Activated CD4-positive, alpha-beta memory T cell treated with anti-CD3 and anti-CD28 coated beads for 36 hours (primary cell): ENCODE data around the gene CERKL. TPM values are rescaled to one million over a fixed set of nuclear protein-coding genes. Genes with fewer than 3 reads are reported as not detected.

Experiments used
- CTCF ChIA-PET: fragments of 350-600 bp; sonication (Branson Sonifier 250); formaldehyde crosslinking; loops from one replicate; lab custom pipeline; 2021; ENCODE audit warnings: antibody characterized with exemption, inconsistent platforms; lab: Charles Lee
- POLR2A ChIA-PET: fragments of 350-600 bp; sonication (Branson Sonifier 250); formaldehyde crosslinking; loops from one replicate; lab custom pipeline; 2021; ENCODE audit warnings: antibody characterized with exemption; lab: Charles Lee
- DNase-seq: peaks from one replicate; pipeline ENCODE4 v3.0.0-alpha.2; 2020
- H3K27ac Mint-ChIP-seq: one replicate; pipeline ENCODE4 v1.8.0; 2021; ENCODE audit warnings: mixed read lengths
- H3K27me3 Mint-ChIP-seq: one replicate; pipeline ENCODE4 v1.8.0; 2021; ENCODE audit warnings: mixed read lengths
- H3K36me3 Mint-ChIP-seq: one replicate; pipeline ENCODE4 v1.8.0; 2021; ENCODE audit warnings: mixed read lengths
- H3K4me1 Mint-ChIP-seq: one replicate; pipeline ENCODE4 v1.8.0; 2021; ENCODE audit warnings: low read depth, mixed read lengths
- H3K4me3 Mint-ChIP-seq: one replicate; pipeline ENCODE4 v1.8.0; 2021; ENCODE audit warnings: mild to moderate bottlenecking, mixed read lengths
- H3K9me3 Mint-ChIP-seq: one replicate; pipeline ENCODE4 v1.8.0; 2021; ENCODE audit warnings: mixed read lengths
- intact Hi-C: fragments of 100-400 bp; cut with micrococcal nuclease; formaldehyde crosslinking; loops from one replicate; pipeline ENCODE4 v1.15.1; 2023
- total RNA-seq, 2 experiments: library from RNA; stranded (reverse); gene quantifications; one replicate each; pipeline ENCODE4 v1.2.3, GENCODE V29; 2021

Gene CERKL
- total RNA-seq, 2 experiments from 2014 or later, result not detected

GRCh38 chr2:181672255-181673008 lies 15.5 kb upstream of the CERKL start:
- Mint-ChIP-seq H3K4me3 (no peak overlapping the region), H3K36me3 (no peaks in the 10 kb centered on the region), H3K27ac (no peak overlapping the region), H3K27me3 (peaks cover 25% of the 10 kb centered on the region), H3K9me3 (no peaks in the 10 kb centered on the region), H3K4me1 (peaks cover 2% of the 10 kb centered on the region)
- intact Hi-C loops, result no loop called here
- DNase-seq, result no peak
- POLR2A ChIA-PET, result no interaction called here
- CTCF ChIA-PET, result interaction anchor here (1.6 kb wide), 1 partner anchor 43 kb away, joined by 4 read pairs; no protein-coding TSS in a partner anchor

GRCh38 chr2:181670632-181671031 lies 13.7 kb upstream of the CERKL start:
- CTCF ChIA-PET, result no interaction called here
- H3K27me3 Mint-ChIP-seq, result peaks cover 26% of the 10 kb centered on the region
- POLR2A ChIA-PET, result no interaction called here

GRCh38 chr2:181667234-181667633 lies 10.3 kb upstream of the CERKL start:
- H3K4me1 Mint-ChIP-seq, result no peaks in the 10 kb centered on the region
- H3K4me3 Mint-ChIP-seq, result no peak overlapping the region
- H3K36me3 Mint-ChIP-seq, result no peaks in the 10 kb centered on the region
- H3K27me3 Mint-ChIP-seq, result peaks cover 21% of the 10 kb centered on the region
- ChIA-PET POLR2A (no interaction called here), CTCF (interaction anchor here (1.0 kb wide), 1 partner anchor 9 kb away, joined by 3 read pairs; no protein-coding TSS in a partner anchor)
- H3K9me3 Mint-ChIP-seq, result peaks cover 13% of the 10 kb centered on the region
- no peak overlapping the region for H3K27ac Mint-ChIP-seq
- no peak for DNase-seq
- intact Hi-C loops, result no loop called here

More at GRCh38 chr2:181670632-181671031, 13.7 kb upstream of the CERKL start:
- peaks cover 10% of the 10 kb centered on the region for H3K9me3 Mint-ChIP-seq
- intact Hi-C loops, result no loop called here
- DNase-seq, result no peak
- H3K27ac Mint-ChIP-seq, result no peak overlapping the region
- no peak overlapping the region for H3K4me3 Mint-ChIP-seq
- no peaks in the 10 kb centered on the region for H3K36me3 Mint-ChIP-seq
- peaks cover 2% of the 10 kb centered on the region for H3K4me1 Mint-ChIP-seq

GRCh38 chr2:181662287-181662686 lies 5.4 kb upstream of the CERKL start:
- Mint-ChIP-seq H3K4me1 (no peaks in the 10 kb centered on the region), H3K27ac (no peak overlapping the region), H3K36me3 (no peaks in the 10 kb centered on the region), H3K27me3 (peaks cover 27% of the 10 kb centered on the region), H3K9me3 (peaks cover 13% of the 10 kb centered on the region), H3K4me3 (no peak overlapping the region)
- no peak for DNase-seq
- intact Hi-C loops, result no loop called here
- ChIA-PET POLR2A (no interaction called here), CTCF (no interaction called here)

GRCh38 chr2:181660181-181660580 lies 3.3 kb upstream of the CERKL start:
- peaks cover 32% of the 10 kb centered on the region for H3K27me3 Mint-ChIP-seq
- CTCF ChIA-PET, result no interaction called here
- no peaks in the 10 kb centered on the region for H3K36me3 Mint-ChIP-seq
- intact Hi-C loops, result no loop called here
- no peak overlapping the region for H3K4me3 Mint-ChIP-seq
- H3K27ac Mint-ChIP-seq, result no peak overlapping the region
- H3K9me3 Mint-ChIP-seq, result no peaks in the 10 kb centered on the region
- DNase-seq, result no peak
- POLR2A ChIA-PET, result no interaction called here
- H3K4me1 Mint-ChIP-seq, result peaks cover 8% of the 10 kb centered on the region

- DNase-seq, result no peak
- Mint-ChIP-seq H3K27ac (no peak overlapping the region), H3K4me1 (peaks cover 8% of the 10 kb centered on the region), H3K9me3 (no peaks in the 10 kb centered on the region), H3K36me3 (no peaks in the 10 kb centered on the region), H3K27me3 (peaks cover 33% of the 10 kb centered on the region), H3K4me3 (no peak overlapping the region)
- ChIA-PET POLR2A (interaction anchor here (0.6 kb wide), 1 partner anchor 678 kb away, joined by 6 read pairs; the partner anchor contains the start of gene UBE2E3), CTCF (interaction anchor here (1.2 kb wide), 2 partner anchors 9 to 57 kb away, joined by 3 to 5 read pairs; no protein-coding TSS in a partner anchor)
- intact Hi-C loops, result no loop called here
Measured at GRCh38 chr2:181658444-181658843, 1.5 kb upstream of the CERKL start.

- ChIA-PET CTCF (interaction anchor here (1.1 kb wide), 1 partner anchor 58 kb away, joined by 5 read pairs; no protein-coding TSS in a partner anchor), POLR2A (no interaction called here)
- no peaks in the 10 kb centered on the region for H3K36me3 Mint-ChIP-seq
Measured at GRCh38 chr2:181657379-181657778, 474 bp upstream of the CERKL start.

GRCh38 chr2:181655519-181655918 lies 1.4 kb downstream of the CERKL start:
- CTCF ChIA-PET, result no interaction called here
- Mint-ChIP-seq H3K4me3 (no peak overlapping the region), H3K27ac (no peak overlapping the region), H3K27me3 (peaks cover 37% of the 10 kb centered on the region), H3K36me3 (no peaks in the 10 kb centered on the region), H3K9me3 (no peaks in the 10 kb centered on the region), H3K4me1 (peaks cover 8% of the 10 kb centered on the region)
- POLR2A ChIA-PET, result no interaction called here
- intact Hi-C loops, result no loop called here
- DNase-seq, result no peak

More at GRCh38 chr2:181657379-181657778, 474 bp upstream of the CERKL start:
- Mint-ChIP-seq H3K4me1 (peaks cover 8% of the 10 kb centered on the region), H3K9me3 (no peaks in the 10 kb centered on the region), H3K27ac (no peak overlapping the region), H3K27me3 (peaks cover 35% of the 10 kb centered on the region), H3K4me3 (peak overlapping the region; percentile 38)
- intact Hi-C loops, result no loop called here
- DNase-seq, result no peak

GRCh38 chr2:181649436-181649979 lies 7.4 kb downstream of the CERKL start:
- Mint-ChIP-seq H3K9me3 (no peaks in the 10 kb centered on the region), H3K27ac (no peak overlapping the region), H3K4me1 (no peaks in the 10 kb centered on the region), H3K36me3 (no peaks in the 10 kb centered on the region), H3K27me3 (peaks cover 24% of the 10 kb centered on the region), H3K4me3 (no peak overlapping the region)
- POLR2A ChIA-PET, result no interaction called here
- intact Hi-C loops, result no loop called here
- CTCF ChIA-PET, result no interaction called here
- DNase-seq, result no peak

GRCh38 chr2:181648478-181649155 lies 8.3 kb downstream of the CERKL start:
- no peaks in the 10 kb centered on the region for H3K9me3 Mint-ChIP-seq
- DNase-seq, result no peak
- no peak overlapping the region for H3K27ac Mint-ChIP-seq
- H3K36me3 Mint-ChIP-seq, result no peaks in the 10 kb centered on the region
- CTCF ChIA-PET, result no interaction called here
- intact Hi-C loops, result no loop called here
- peaks cover 27% of the 10 kb centered on the region for H3K27me3 Mint-ChIP-seq
- POLR2A ChIA-PET, result no interaction called here
- no peaks in the 10 kb centered on the region for H3K4me1 Mint-ChIP-seq
- no peak overlapping the region for H3K4me3 Mint-ChIP-seq

GRCh38 chr2:181646415-181646987 lies 10.4 kb downstream of the CERKL start:
- Mint-ChIP-seq H3K4me3 (no peak overlapping the region), H3K9me3 (no peaks in the 10 kb centered on the region), H3K27me3 (peaks cover 28% of the 10 kb centered on the region), H3K27ac (no peak overlapping the region), H3K36me3 (no peaks in the 10 kb centered on the region), H3K4me1 (no peaks in the 10 kb centered on the region)
- CTCF ChIA-PET, result interaction anchor here (0.7 kb wide), 1 partner anchor 1719 kb away, joined by 3 read pairs; no protein-coding TSS in a partner anchor
- POLR2A ChIA-PET, result no interaction called here
- no peak for DNase-seq
- intact Hi-C loops, result no loop called here

- Mint-ChIP-seq H3K4me3 (no peak overlapping the region), H3K9me3 (no peaks in the 10 kb centered on the region), H3K4me1 (no peaks in the 10 kb centered on the region), H3K36me3 (no peaks in the 10 kb centered on the region), H3K27ac (no peak overlapping the region), H3K27me3 (peaks cover 26% of the 10 kb centered on the region)
- intact Hi-C loops, result no loop called here
- DNase-seq, result no peak
- POLR2A ChIA-PET, result no interaction called here
- CTCF ChIA-PET, result interaction anchor here (1.3 kb wide), 1 partner anchor 72 kb away, joined by 3 read pairs; no protein-coding TSS in a partner anchor
Measured at GRCh38 chr2:181643151-181643550, 13.8 kb downstream of the CERKL start.
